ENCODE results near the gene BABAM2. TPM values are rescaled to one million over a fixed set of nuclear protein-coding genes. Genes with fewer than 3 reads are reported as not detected.
A peak's percentile ranks its signal among the peaks of the same experiment; 100 is the strongest.

Gene BABAM2
- total RNA-seq, 1 donor from 2014 or later = 28.5 TPM

GRCh38 chr2:28360718-28361293, 470.3 kb downstream of the BABAM2 start:
- H3K9me3 Mint-ChIP-seq (ENCODE audit: unreplicated experiment) = no peaks in the 10 kb centered on the region
- Histone ChIP-seq H3K27ac (ENCODE audit: low read depth, low read length) (no peak overlapping the region), H3K9me3 (ENCODE audit: insufficient read depth, low read depth, low read length) (no peaks in the 10 kb centered on the region), H2AFZ (ENCODE audit: low read depth, low read length) (no peak overlapping the region), H3K9ac (ENCODE audit: low read length) (no peak overlapping the region), H3K4me1 (ENCODE audit: insufficient read depth, low read length) (peaks cover 20% of the 10 kb centered on the region), H3K36me3 (ENCODE audit: insufficient read depth, low read length) (no peaks in the 10 kb centered on the region), H3K27me3 (ENCODE audit: insufficient read depth, low read length) (no peaks in the 10 kb centered on the region), H3K79me2 (ENCODE audit: insufficient read depth, low read length) (no peaks in the 10 kb centered on the region), H3K4me3 (ENCODE audit: insufficient read depth, low read depth, low read length) (no peak overlapping the region), H4K20me1 (ENCODE audit: insufficient read depth, low read length) (no peaks in the 10 kb centered on the region), H3K4me2 (ENCODE audit: low read length) (no peak overlapping the region)
- H3K36me3 Mint-ChIP-seq (ENCODE audit: low read depth, unreplicated experiment) = peaks cover 3% of the 10 kb centered on the region
- TF ChIP-seq EZH2 (IDR thresholded peaks at IDR 0.05; ENCODE audit: insufficient read depth, low read length) (no peak), CTCF (IDR thresholded peaks at IDR 0.05; ENCODE audit: insufficient read depth, low read depth, low read length) (no peak)
- peak overlapping the region; percentile 27 for H3K4me3 Mint-ChIP-seq (ENCODE audit: unreplicated experiment)
- peak overlapping the region; percentile 53 for H3K27ac Mint-ChIP-seq (ENCODE audit: unreplicated experiment)
- peaks cover 2% of the 10 kb centered on the region for H3K27me3 Mint-ChIP-seq (ENCODE audit: low read depth, unreplicated experiment)
- peak; percentile 38 for DNase-seq (ENCODE audit: low read depth)
- H3K4me1 Mint-ChIP-seq (ENCODE audit: low read depth, unreplicated experiment) = peaks cover 32% of the 10 kb centered on the region
- FAIRE-seq = no peak

DNA sequence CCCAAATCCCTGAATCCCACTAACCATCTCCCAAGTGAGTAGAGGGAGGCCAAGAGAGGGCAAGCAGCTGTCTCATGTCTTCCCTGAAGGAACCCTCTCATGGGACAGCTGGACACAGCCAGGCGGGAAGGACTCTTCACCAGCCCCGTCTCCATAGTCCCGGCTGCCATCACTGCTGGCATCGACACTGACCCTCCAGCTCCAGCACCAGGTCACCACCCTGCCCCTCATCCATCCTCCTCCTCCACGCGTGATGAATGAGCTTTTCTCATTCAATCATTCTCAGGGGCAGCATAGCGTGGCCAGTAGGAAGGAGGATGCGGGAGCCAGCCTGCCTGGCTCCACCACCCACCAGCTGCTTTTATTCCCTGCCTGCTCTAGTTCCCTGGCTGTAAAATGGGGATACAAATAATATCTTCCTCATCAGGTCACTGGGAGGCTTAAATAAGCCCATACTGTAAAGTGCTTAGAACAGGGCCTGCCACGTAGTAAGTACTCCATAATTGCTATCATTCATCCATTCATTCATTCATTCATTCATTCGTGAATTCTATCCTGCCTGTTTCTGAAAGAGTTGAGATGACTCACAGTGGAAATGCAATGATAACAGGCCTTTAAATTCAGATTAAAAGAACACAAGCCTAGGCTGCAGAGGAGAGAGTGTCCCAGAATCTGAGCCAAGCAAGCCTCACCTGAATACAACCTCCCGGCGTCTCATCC, 471.6 kb downstream of the BABAM2 start:
- Mint-ChIP-seq H3K4me3 (ENCODE audit: unreplicated experiment) (peak overlapping the region; percentile 12), H3K27me3 (ENCODE audit: low read depth, unreplicated experiment) (peaks cover 2% of the 10 kb centered on the region), H3K4me1 (ENCODE audit: low read depth, unreplicated experiment) (peaks cover 32% of the 10 kb centered on the region), H3K36me3 (ENCODE audit: low read depth, unreplicated experiment) (peaks cover 3% of the 10 kb centered on the region), H3K9me3 (ENCODE audit: unreplicated experiment) (no peaks in the 10 kb centered on the region), H3K27ac (ENCODE audit: unreplicated experiment) (no peak overlapping the region)
- Histone ChIP-seq H3K9ac (ENCODE audit: low read length) (no peak overlapping the region), H3K27ac (ENCODE audit: low read depth, low read length) (no peak overlapping the region), H3K4me2 (ENCODE audit: low read length) (no peak overlapping the region), H3K4me1 (ENCODE audit: insufficient read depth, low read length) (peaks cover 27% of the 10 kb centered on the region), H3K9me3 (ENCODE audit: insufficient read depth, low read depth, low read length) (no peaks in the 10 kb centered on the region), H3K4me3 (ENCODE audit: insufficient read depth, low read depth, low read length) (no peak overlapping the region), H3K79me2 (ENCODE audit: insufficient read depth, low read length) (no peaks in the 10 kb centered on the region), H4K20me1 (ENCODE audit: insufficient read depth, low read length) (no peaks in the 10 kb centered on the region), H3K27me3 (ENCODE audit: insufficient read depth, low read length) (no peaks in the 10 kb centered on the region), H2AFZ (ENCODE audit: low read depth, low read length) (no peak overlapping the region), H3K36me3 (ENCODE audit: insufficient read depth, low read length) (no peaks in the 10 kb centered on the region)
- TF ChIP-seq CTCF (IDR thresholded peaks at IDR 0.05; ENCODE audit: insufficient read depth, low read depth, low read length) = no peak
- TF ChIP-seq EZH2 (IDR thresholded peaks at IDR 0.05; ENCODE audit: insufficient read depth, low read length) = no peak
- DNase-seq (ENCODE audit: low read depth) = no peak
- FAIRE-seq = no peak

- Mint-ChIP-seq H3K36me3 (ENCODE audit: low read depth, unreplicated experiment) (peaks cover 3% of the 10 kb centered on the region), H3K4me1 (ENCODE audit: low read depth, unreplicated experiment) (peaks cover 32% of the 10 kb centered on the region), H3K27me3 (ENCODE audit: low read depth, unreplicated experiment) (peaks cover 5% of the 10 kb centered on the region), H3K4me3 (ENCODE audit: unreplicated experiment) (no peak overlapping the region), H3K27ac (ENCODE audit: unreplicated experiment) (no peak overlapping the region), H3K9me3 (ENCODE audit: unreplicated experiment) (no peaks in the 10 kb centered on the region)
- H3K4me1 ChIP-seq (ENCODE audit: insufficient read depth, low read length) = peaks cover 27% of the 10 kb centered on the region
- FAIRE-seq (no peak), DNase-seq (ENCODE audit: low read depth) (no peak)
- no peak overlapping the region for H3K9ac ChIP-seq (ENCODE audit: low read length)
- H3K9me3 ChIP-seq (ENCODE audit: insufficient read depth, low read depth, low read length) = no peaks in the 10 kb centered on the region
- H3K4me3 ChIP-seq (ENCODE audit: insufficient read depth, low read depth, low read length) = no peak overlapping the region
- no peak overlapping the region for H2AFZ ChIP-seq (ENCODE audit: low read depth, low read length)
- no peak overlapping the region for H3K27ac ChIP-seq (ENCODE audit: low read depth, low read length)
- TF ChIP-seq EZH2 (IDR thresholded peaks at IDR 0.05; ENCODE audit: insufficient read depth, low read length) (no peak), CTCF (IDR thresholded peaks at IDR 0.05; ENCODE audit: insufficient read depth, low read depth, low read length) (no peak)
- H3K27me3 ChIP-seq (ENCODE audit: insufficient read depth, low read length) = no peaks in the 10 kb centered on the region
- H3K4me2 ChIP-seq (ENCODE audit: low read length) = no peak overlapping the region
- no peaks in the 10 kb centered on the region for H3K79me2 ChIP-seq (ENCODE audit: insufficient read depth, low read length)
- no peaks in the 10 kb centered on the region for H4K20me1 ChIP-seq (ENCODE audit: insufficient read depth, low read length)
- no peaks in the 10 kb centered on the region for H3K36me3 ChIP-seq (ENCODE audit: insufficient read depth, low read length)
Measured at GRCh38 chr2:28362991-28363521, 472.5 kb downstream of the BABAM2 start.
